H1 (cell line): ENCODE data around the gene CD151.

Experiments used
- ASH2L ChIP-seq: fragments of 200-600, 300-600 bp; sonication (generic); IDR thresholded peaks from one replicate; pipeline ENCODE4 v1.7.1; 2017; ENCODE audit warnings: low read length
- CBX5 ChIP-seq: fragments of 300-800, 300-1000 bp; sonication (generic); IDR thresholded peaks from 2 replicates; pipeline ENCODE4 v1.7.1; 2016; ENCODE audit warnings: antibody characterized with exemption, low read length, low read depth
- CHD1 ChIP-seq: IDR thresholded peaks from 2 replicates; pipeline ENCODE4 v1.6.1; 2012; ENCODE audit warnings: low read depth, low read length, improper control_type of control experiment
- CTCF ChIP-seq, 3 experiments: IDR thresholded peaks; 1 replicate in 2 of 3; 2 replicates in 1 of 3; pipeline versions ENCODE4 v1.5.1 to v1.6.1; 2011; ENCODE audit warnings: low read length in 3 of 3, mild to moderate bottlenecking in 3 of 3, inconsistent platforms in 2 of 3, low read depth in 1 of 3, moderate library complexity in 1 of 3; ENCODE audit not compliant: insufficient read depth in 1 of 3; ENCODE audit errors: control extremely low read depth in 1 of 3
- EP300 ChIP-seq, 2 experiments: IDR thresholded peaks; 1 replicate in 1 of 2; 2 replicates in 1 of 2; pipeline ENCODE4 v1.6.1; 2011 to 2012; ENCODE audit warnings: low read depth in 2 of 2, low read length in 2 of 2, mild to moderate bottlenecking in 2 of 2, borderline replicate concordance in 1 of 2, inconsistent platforms in 1 of 2, moderate library complexity in 1 of 2
- EZH2 ChIP-seq: fragments of 200-600 bp; sonication (generic); IDR thresholded peaks from 2 replicates; pipeline ENCODE4 v1.7.1; 2012; ENCODE audit warnings: low read depth, mild to moderate bottlenecking, moderate library complexity, low read length, inconsistent platforms; ENCODE audit not compliant: severe bottlenecking
- GABPA ChIP-seq: IDR thresholded peaks from 2 replicates; pipeline ENCODE4 v1.6.1; 2011; ENCODE audit warnings: mild to moderate bottlenecking, low read length, moderate library complexity, borderline replicate concordance; ENCODE audit not compliant: insufficient read depth
- SP1 ChIP-seq: IDR thresholded peaks from 2 replicates; pipeline ENCODE4 v1.6.1; 2011; ENCODE audit warnings: low read depth, low read length
- SUZ12 ChIP-seq: fragments of 200-600 bp; sonication (generic); IDR thresholded peaks from 2 replicates; pipeline ENCODE4 v1.6.1; 2012; ENCODE audit warnings: mild to moderate bottlenecking, inconsistent platforms, low read length, moderate library complexity, mixed read lengths
- TAF1 ChIP-seq: IDR thresholded peaks from 2 replicates; pipeline ENCODE4 v1.6.1; 2011; ENCODE audit warnings: mild to moderate bottlenecking, low read depth, low read length

GRCh38 chr11:830295-831117, 2.2 kb upstream of the CD151 start:
- TF ChIP-seq SP1, result 0 out of 2 replicates have a peak, but pooled peaks have one; percentile 47
- TF ChIP-seq GABPA, result 0 out of 2 replicates have a peak, but pooled peaks have one; percentile 14
- no peak for TF ChIP-seq SUZ12
- peak in 1 of 3 experiments; percentile 12; a peak in 1 of 4 replicates for TF ChIP-seq CTCF (IDR thresholded peaks at IDR 0.05; ENCODE audit: control extremely low read depth in 1 of 3, insufficient read depth in 1 of 3, low read depth in 1 of 3, low read length in 3 of 3)
- no peak for TF ChIP-seq EP300 (IDR thresholded peaks at IDR 0.05; ENCODE audit: borderline replicate concordance in 1 of 2, low read depth in 2 of 2, low read length in 2 of 2)
- TF ChIP-seq CBX5, result no peak
- no peak for TF ChIP-seq TAF1
- TF ChIP-seq CHD1, result no peak
- no peak for TF ChIP-seq ASH2L
- TF ChIP-seq EZH2, result peak; percentile 50
